Posterior cingulate gyrus (tissue), 11 donors: Measurements from ENCODE around the gene DDC.

Experiments used
- DNase-seq, 10 donors: peaks; one replicate each; pipeline versions ENCODE4 v3.0.0 to v3.0.0-alpha.2; 2020 to 2021; ENCODE audit warnings: mixed read lengths in 3 of 10
- intact Hi-C: fragments of 100-400 bp; cut with DNase I; formaldehyde crosslinking; loops from one replicate; pipeline ENCODE4 v1.15.1; 2023

The DDC gene

GRCh38 chr7:50564640-50565558, at the start of gene DDC:
TSS of gene DDC (minus strand) at chr7:50565405. CDS start at chr7:50544085, 21,320 bp downstream.
- intact Hi-C loops = no loop called here
- no peak for DNase-seq

GRCh38 chr7:50613473-50613872, 48.3 kb upstream of the DDC start:
- intact Hi-C loops = no loop called here
- no peak for DNase-seq

- intact Hi-C loops = no loop called here
- no peak for DNase-seq
Observed at GRCh38 chr7:50612704-50613103, 47.5 kb upstream of the DDC start.

- intact Hi-C loops = no loop called here
- DNase-seq = no peak
Observed at GRCh38 chr7:50610521-50611277, 45.5 kb upstream of the DDC start.

- intact Hi-C loops = no loop called here
- no peak for DNase-seq
Observed at GRCh38 chr7:50608196-50608906, 43.1 kb upstream of the DDC start.

GRCh38 chr7:50607524-50608125, 42.4 kb upstream of the DDC start:
- intact Hi-C loops = no loop called here
- no peak for DNase-seq

- intact Hi-C loops = no loop called here
- no peak for DNase-seq
Observed at GRCh38 chr7:50605059-50605458, 39.9 kb upstream of the DDC start.

GRCh38 chr7:50603287-50603686, 38.1 kb upstream of the DDC start:
- DNase-seq = no peak
- intact Hi-C loops = no loop called here

- intact Hi-C loops = loop anchor here (5.0 kb wide), 1 partner anchor 83 kb away; no protein-coding TSS in a partner anchor
- no peak for DNase-seq
Observed at GRCh38 chr7:50599385-50599784, 34.2 kb upstream of the DDC start.

GRCh38 chr7:50598460-50599343, 33.5 kb upstream of the DDC start:
- DNase-seq = no peak
- intact Hi-C loops = loop anchor here (5.0 kb wide), 1 partner anchor 84 kb away; no protein-coding TSS in a partner anchor

- DNase-seq = no peak
- intact Hi-C loops = loop anchor here (5.0 kb wide), 1 partner anchor 86 kb away; no protein-coding TSS in a partner anchor
Observed at GRCh38 chr7:50596484-50596883, 31.3 kb upstream of the DDC start.

GRCh38 chr7:50595491-50596102, 30.4 kb upstream of the DDC start:
- intact Hi-C loops = loop anchor here (5.0 kb wide), 1 partner anchor 87 kb away; no protein-coding TSS in a partner anchor

GRCh38 chr7:50594734-50595485, 29.7 kb upstream of the DDC start:
- no peak for DNase-seq
- intact Hi-C loops = loop anchor here (5.0 kb wide), 1 partner anchor 87 kb away; no protein-coding TSS in a partner anchor

More at GRCh38 chr7:50595491-50596102, 30.4 kb upstream of the DDC start:
- peak in 5 of 10 donors; percentile 35 to 88 (median 37) for DNase-seq

- intact Hi-C loops = no loop called here
- no peak for DNase-seq
Observed at GRCh38 chr7:50594136-50594535, 28.9 kb upstream of the DDC start.

GRCh38 chr7:50592940-50593339, 27.7 kb upstream of the DDC start:
- intact Hi-C loops = no loop called here
- no peak for DNase-seq

GRCh38 chr7:50591480-50592438, 26.6 kb upstream of the DDC start:
- intact Hi-C loops = no loop called here

GRCh38 chr7:50591098-50591479, 25.9 kb upstream of the DDC start:
- intact Hi-C loops = no loop called here

More at GRCh38 chr7:50591480-50592438, 26.6 kb upstream of the DDC start:
- no peak for DNase-seq

More at GRCh38 chr7:50591098-50591479, 25.9 kb upstream of the DDC start:
- no peak for DNase-seq
